Left ventricle myocardium inferior (tissue), 1 donor: ENCODE results near the gene LRRC8A. TPM values are rescaled to one million over a fixed set of nuclear protein-coding genes. Genes with fewer than 3 reads are reported as not detected.

Experiments used
- DNase-seq: peaks from one replicate; pipeline ENCODE4 v3.0.0-alpha.2; 2020
- H3K27ac ChIP-seq: fragments of 200-600 bp; replicated peaks from 2 replicates; pipeline ENCODE4 v1.8.0; 2021
- H3K27me3 ChIP-seq: fragments of 200-600 bp; 2 replicates; pipeline ENCODE4 v1.8.0; 2021; ENCODE audit warnings: low read depth
- H3K36me3 ChIP-seq: fragments of 200-600 bp; 2 replicates; pipeline ENCODE4 v1.8.0; 2021
- H3K4me1 ChIP-seq: fragments of 200-600 bp; 2 replicates; pipeline ENCODE4 v1.8.0; 2021
- H3K4me3 ChIP-seq: fragments of 200-600 bp; 2 replicates; pipeline ENCODE4 v1.8.0; 2021; ENCODE audit warnings: mild to moderate bottlenecking, moderate library complexity
- H3K9me3 ChIP-seq: fragments of 200-600 bp; replicated peaks from 2 replicates; pipeline ENCODE4 v1.8.0; 2021
- CTCF ChIP-seq: fragments of 200-600 bp; IDR thresholded peaks from 2 replicates; pipeline ENCODE4 v1.8.0; 2021; ENCODE audit warnings: antibody characterized with exemption, mild to moderate bottlenecking, borderline replicate concordance
- intact Hi-C: fragments of 100-400 bp; cut with micrococcal nuclease; formaldehyde crosslinking; loops from one replicate; pipeline ENCODE4 v1.11.0; 2022
- total RNA-seq: library from RNA; stranded (reverse); fragmentation: NEBNext Ultra II Directional; extraction: Animal tissue kit (Norgen Biotek cat#: 25700); gene quantifications from one replicate; pipeline ENCODE4 v1.2.1, GENCODE V29; 2021
- donor health status: DM: no; HTN: yes; CAD: no; lungs with severe emphysema.

Gene LRRC8A
- total RNA-seq, 1 donor from 2014 or later, result 19.8 TPM

- peaks cover 37% of the 10 kb centered on the region for H3K36me3 ChIP-seq
- peak overlapping the region; percentile 48 for H3K27ac ChIP-seq
- intact Hi-C loops, result no loop called here
These were observed 24.8 kb downstream of the LRRC8A start for GRCh38 chr9:128906741-128907140.

GRCh38 chr9:128908372-128908771, 26.4 kb downstream of the LRRC8A start:
- Histone ChIP-seq H3K27ac (no peak overlapping the region), H3K27me3 (no peaks in the 10 kb centered on the region), H3K4me3 (no peak overlapping the region), H3K9me3 (no peaks in the 10 kb centered on the region), H3K4me1 (peaks cover 73% of the 10 kb centered on the region), H3K36me3 (peaks cover 34% of the 10 kb centered on the region)
- no peak for TF ChIP-seq CTCF
- intact Hi-C loops, result no loop called here
- DNase-seq, result no peak

More at GRCh38 chr9:128906741-128907140, 24.8 kb downstream of the LRRC8A start:
- Histone ChIP-seq H3K4me3 (no peak overlapping the region), H3K4me1 (peaks cover 73% of the 10 kb centered on the region), H3K27me3 (no peaks in the 10 kb centered on the region), H3K9me3 (no peaks in the 10 kb centered on the region)
- no peak for TF ChIP-seq CTCF
- DNase-seq, result no peak

GRCh38 chr9:128909859-128910258, 27.9 kb downstream of the LRRC8A start:
- TF ChIP-seq CTCF, result no peak
- Histone ChIP-seq H3K9me3 (no peaks in the 10 kb centered on the region), H3K4me1 (peaks cover 77% of the 10 kb centered on the region), H3K27me3 (no peaks in the 10 kb centered on the region), H3K4me3 (no peak overlapping the region), H3K27ac (peak overlapping the region; percentile 90), H3K36me3 (peaks cover 41% of the 10 kb centered on the region)
- intact Hi-C loops, result no loop called here
- DNase-seq, result no peak

GRCh38 chr9:128910906-128911305, 29.0 kb downstream of the LRRC8A start:
- Histone ChIP-seq H3K27ac (peak overlapping the region; percentile 90), H3K36me3 (peaks cover 45% of the 10 kb centered on the region), H3K9me3 (no peaks in the 10 kb centered on the region), H3K4me3 (peak overlapping the region; percentile 29), H3K27me3 (no peaks in the 10 kb centered on the region), H3K4me1 (peaks cover 87% of the 10 kb centered on the region)
- intact Hi-C loops, result no loop called here
- no peak for TF ChIP-seq CTCF
- DNase-seq, result no peak

GRCh38 chr9:128911529-128912035, 29.6 kb downstream of the LRRC8A start:
- Histone ChIP-seq H3K27ac (peak overlapping the region; percentile 90), H3K9me3 (no peaks in the 10 kb centered on the region), H3K27me3 (no peaks in the 10 kb centered on the region), H3K36me3 (peaks cover 52% of the 10 kb centered on the region), H3K4me3 (peak overlapping the region; percentile 29), H3K4me1 (peaks cover 92% of the 10 kb centered on the region)
- intact Hi-C loops, result no loop called here
- no peak for TF ChIP-seq CTCF
- peak; percentile 78 for DNase-seq
